SK-N-SH (cell line): ENCODE data around the gene ZBTB4. TPM values are rescaled to one million over a fixed set of nuclear protein-coding genes. Genes with fewer than 3 reads are reported as not detected.

ENCODE experiments used
- CTCF ChIA-PET: fragments of 300-600, 350-600 bp; formaldehyde crosslinking; extraction: SDS; loops from one replicate; lab custom pipeline; 2021; lab: Yijun Ruan, JAX
- POLR2A ChIA-PET: fragments of 350-600 bp; sonication (Branson Sonifier 250); formaldehyde crosslinking; extraction: SDS; loops from one replicate; lab custom pipeline; 2020; ENCODE audit warnings: antibody characterized with exemption, inconsistent platforms; lab: Yijun Ruan, JAX
- DNase-seq: peaks from one replicate; pipeline ENCODE4 v3.0.0; 2012
- H2AFZ ChIP-seq: fragments of 200-600 bp; sonication (generic); 2 replicates; pipeline ENCODE4 v1.8.1; 2016; ENCODE audit warnings: antibody characterized with exemption, mild to moderate bottlenecking, low read depth
- H3F3A ChIP-seq: fragments of 200-600 bp; sonication (generic); replicated peaks from 2 replicates; pipeline ENCODE3; 2016; ENCODE audit warnings: antibody characterized with exemption, mild to moderate bottlenecking; ENCODE audit not compliant: insufficient read depth
- H3K27ac ChIP-seq, 2 experiments: fragments of 200-500 bp in 1 of 2; fragments of 200-600 bp in 1 of 2; sonication (Bioruptor generic) in 1 of 2; sonication (generic), shearing (Covaris generic) in 1 of 2; 2 replicates each; pipeline versions ENCODE4 v1.5.1 to v1.6.1; 2014 to 2016; ENCODE audit warnings: low read depth in 2 of 2, inconsistent platforms in 1 of 2, low read length in 1 of 2, mild to moderate bottlenecking in 1 of 2, mixed read lengths in 1 of 2
- H3K27me3 ChIP-seq: fragments of 200-600 bp; sonication (generic), shearing (Covaris generic); 2 replicates; pipeline ENCODE4 v1.6.1; 2016; ENCODE audit warnings: mixed run types; ENCODE audit not compliant: insufficient read depth
- H3K36me3 ChIP-seq, 2 experiments: fragments of 200-500 bp in 1 of 2; fragments of 200-600 bp in 1 of 2; sonication (Bioruptor generic) in 1 of 2; sonication (generic) in 1 of 2; replicated peaks in 1 of 2; 2 replicates each; pipeline versions ENCODE3 to v1.5.1; 2014 to 2016; ENCODE audit warnings: low read length in 1 of 2, mild to moderate bottlenecking in 1 of 2; ENCODE audit not compliant: insufficient read depth in 2 of 2, control insufficient read depth in 1 of 2
- H3K4me1 ChIP-seq, 2 experiments: fragments of 200-500 bp in 1 of 2; fragments of 200-600 bp in 1 of 2; sonication (Bioruptor generic) in 1 of 2; sonication (generic), shearing (Covaris generic) in 1 of 2; 2 replicates each; pipeline versions ENCODE4 v1.5.1 to v1.6.1; 2014 to 2016; ENCODE audit warnings: low read depth in 1 of 2, low read length in 1 of 2, mixed run types in 1 of 2; ENCODE audit not compliant: insufficient read depth in 2 of 2, control insufficient read depth in 1 of 2
- H3K4me2 ChIP-seq: fragments of 200-600 bp; sonication (generic), shearing (Covaris generic); 2 replicates; pipeline ENCODE4 v1.6.1; 2017; ENCODE audit warnings: mixed run types
- H3K4me3 ChIP-seq, 2 experiments: fragments of 200-500 bp in 1 of 2; fragments of 200-600 bp in 1 of 2; sonication (Bioruptor generic) in 1 of 2; sonication (generic), shearing (Covaris generic) in 1 of 2; 2 replicates each; pipeline versions ENCODE4 v1.5.1 to v1.8.1; 2014 to 2016; ENCODE audit warnings: low read depth in 2 of 2, inconsistent platforms in 1 of 2, low read length in 1 of 2, mild to moderate bottlenecking in 1 of 2, mixed read lengths in 1 of 2, moderate library complexity in 1 of 2
- H3K79me2 ChIP-seq: fragments of 200-600 bp; sonication (generic); 2 replicates; pipeline ENCODE4 v1.8.1; 2017; ENCODE audit warnings: mild to moderate bottlenecking; ENCODE audit not compliant: insufficient read depth
- H3K9ac ChIP-seq: fragments of 200-600 bp; sonication (generic); 2 replicates; pipeline ENCODE4 v1.6.1; 2017; ENCODE audit warnings: mixed run types
- H3K9me2 ChIP-seq: fragments of 200-600 bp; sonication (generic); 2 replicates; pipeline ENCODE4 v1.6.1; 2017; ENCODE audit warnings: mixed run types
- H3K9me3 ChIP-seq: fragments of 200-600 bp; sonication (generic); 2 replicates; pipeline ENCODE4 v1.6.1; 2017; ENCODE audit warnings: mixed run types, mild to moderate bottlenecking, moderate library complexity
- H4K20me1 ChIP-seq: fragments of 200-600 bp; sonication (generic); 2 replicates; pipeline ENCODE4 v1.6.1; 2017; ENCODE audit warnings: mild to moderate bottlenecking, mixed run types; ENCODE audit not compliant: insufficient read depth
- CHD2 ChIP-seq: fragments of 150-350 bp; IDR thresholded peaks from 2 replicates; pipeline ENCODE4 v1.6.1; 2018; ENCODE audit warnings: low read length; ENCODE audit not compliant: partially characterized antibody
- EZH2phosphoT487 ChIP-seq: fragments of 200-600 bp; sonication (generic); IDR thresholded peaks from 2 replicates; pipeline ENCODE4 v1.6.1; 2017; ENCODE audit warnings: low read depth, mixed run types, mild to moderate bottlenecking, antibody characterized with exemption, moderate library complexity, borderline replicate concordance
- FOSL2 ChIP-seq: IDR thresholded peaks from 2 replicates; pipeline ENCODE4 v1.4.0; 2012; ENCODE audit warnings: low read depth, mild to moderate bottlenecking, moderate library complexity, borderline replicate concordance
- FOXM1 ChIP-seq: IDR thresholded peaks from 2 replicates; pipeline ENCODE4 v1.4.0; 2012; ENCODE audit warnings: low read depth, mild to moderate bottlenecking
- RAD21 ChIP-seq: IDR thresholded peaks from 2 replicates; pipeline ENCODE4 v1.6.1; 2012; ENCODE audit warnings: mild to moderate bottlenecking, low read length
- RFX5 ChIP-seq: IDR thresholded peaks from 2 replicates; pipeline ENCODE4 v1.6.1; 2012; ENCODE audit warnings: mild to moderate bottlenecking, improper control_type of control experiment, low read length
- TAF1 ChIP-seq: IDR thresholded peaks from 2 replicates; pipeline ENCODE4 v1.6.1; 2012; ENCODE audit warnings: low read depth, mild to moderate bottlenecking, low read length, moderate library complexity, borderline replicate concordance
- WGBS: methylation state at CpG from one replicate; pipeline ENCODE4 v1.1.6; 2017; ENCODE audit warnings: low lambda C conversion rate; 5-methylcytosine and 5-hydroxymethylcytosine counted together
- polyA plus RNA-seq, 3 experiments: library from polyadenylated mRNA; depleted of rRNA; stranded (reverse); fragments of >200 nt; gene quantifications; 2 replicates each; pipeline ENCODE4 v1.2.3, GENCODE V29; 2012
- TF ChIP-seq, protein P1 (sequence below): IDR thresholded peaks from 2 replicates; pipeline ENCODE4 v1.6.1; 2012; ENCODE audit warnings: mild to moderate bottlenecking, low read depth, low read length, moderate library complexity
- TF ChIP-seq, protein P2 (sequence below): IDR thresholded peaks from 2 replicates; pipeline ENCODE4 v1.4.0; 2012; ENCODE audit warnings: low read depth

Gene ZBTB4
- polyA plus RNA-seq, 1 of the 3 experiments (the other 2 are of a cell fraction) = 12.8 TPM

DNA sequence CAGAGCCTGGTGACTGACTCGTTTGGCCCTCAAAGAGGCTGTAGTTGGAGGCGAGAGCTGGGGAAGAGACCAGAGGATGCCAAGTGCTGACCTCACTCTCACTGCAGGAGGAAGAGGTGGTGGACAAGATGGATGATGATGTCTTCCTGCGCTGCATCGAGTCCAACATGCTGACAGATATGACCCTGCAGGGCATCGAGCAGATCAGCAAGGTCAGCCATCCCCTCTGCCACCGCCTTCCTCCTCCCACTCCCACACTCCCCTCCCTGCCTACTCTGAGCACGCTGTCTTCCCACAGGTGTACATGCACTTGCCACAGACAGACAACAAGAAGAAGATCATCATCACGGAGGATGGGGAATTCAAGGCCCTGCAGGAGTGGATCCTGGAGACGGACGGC lies 31.7 kb upstream of the ZBTB4 start (continued):
- TF ChIP-seq, protein P1, sequence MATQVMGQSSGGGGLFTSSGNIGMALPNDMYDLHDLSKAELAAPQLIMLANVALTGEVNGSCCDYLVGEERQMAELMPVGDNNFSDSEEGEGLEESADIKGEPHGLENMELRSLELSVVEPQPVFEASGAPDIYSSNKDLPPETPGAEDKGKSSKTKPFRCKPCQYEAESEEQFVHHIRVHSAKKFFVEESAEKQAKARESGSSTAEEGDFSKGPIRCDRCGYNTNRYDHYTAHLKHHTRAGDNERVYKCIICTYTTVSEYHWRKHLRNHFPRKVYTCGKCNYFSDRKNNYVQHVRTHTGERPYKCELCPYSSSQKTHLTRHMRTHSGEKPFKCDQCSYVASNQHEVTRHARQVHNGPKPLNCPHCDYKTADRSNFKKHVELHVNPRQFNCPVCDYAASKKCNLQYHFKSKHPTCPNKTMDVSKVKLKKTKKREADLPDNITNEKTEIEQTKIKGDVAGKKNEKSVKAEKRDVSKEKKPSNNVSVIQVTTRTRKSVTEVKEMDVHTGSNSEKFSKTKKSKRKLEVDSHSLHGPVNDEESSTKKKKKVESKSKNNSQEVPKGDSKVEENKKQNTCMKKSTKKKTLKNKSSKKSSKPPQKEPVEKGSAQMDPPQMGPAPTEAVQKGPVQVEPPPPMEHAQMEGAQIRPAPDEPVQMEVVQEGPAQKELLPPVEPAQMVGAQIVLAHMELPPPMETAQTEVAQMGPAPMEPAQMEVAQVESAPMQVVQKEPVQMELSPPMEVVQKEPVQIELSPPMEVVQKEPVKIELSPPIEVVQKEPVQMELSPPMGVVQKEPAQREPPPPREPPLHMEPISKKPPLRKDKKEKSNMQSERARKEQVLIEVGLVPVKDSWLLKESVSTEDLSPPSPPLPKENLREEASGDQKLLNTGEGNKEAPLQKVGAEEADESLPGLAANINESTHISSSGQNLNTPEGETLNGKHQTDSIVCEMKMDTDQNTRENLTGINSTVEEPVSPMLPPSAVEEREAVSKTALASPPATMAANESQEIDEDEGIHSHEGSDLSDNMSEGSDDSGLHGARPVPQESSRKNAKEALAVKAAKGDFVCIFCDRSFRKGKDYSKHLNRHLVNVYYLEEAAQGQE = no peak
- TF ChIP-seq EZH2phosphoT487 = no peak

DNA sequence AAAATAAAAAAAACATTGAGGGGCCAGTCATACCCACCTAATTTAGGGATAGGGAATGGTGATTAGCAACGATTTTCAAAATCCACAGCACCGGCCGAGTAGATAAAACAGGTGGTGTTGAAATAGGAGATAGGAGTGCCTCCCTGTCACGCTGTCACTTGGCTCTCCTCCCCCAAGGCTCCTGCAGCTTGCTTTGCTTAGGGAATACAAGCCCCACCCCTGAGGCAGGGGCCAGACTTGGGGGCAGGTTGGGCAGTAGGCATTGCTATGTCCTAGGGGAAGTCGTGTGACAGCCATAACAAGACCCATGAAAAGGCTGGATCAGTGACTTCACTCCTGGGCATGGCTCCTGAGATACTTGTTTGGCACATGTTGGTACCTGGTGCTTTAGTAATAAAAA lies 30.5 kb upstream of the ZBTB4 start:
- Histone ChIP-seq H3K27me3 (no peaks in the 10 kb centered on the region), H3K9me3 (no peaks in the 10 kb centered on the region), H3K4me1 (no peaks in the 10 kb centered on the region), H3K27ac (no peak overlapping the region), H3K9me2 (no peaks in the 10 kb centered on the region), H3K4me3 (no peak overlapping the region), H3K79me2 (no peaks in the 10 kb centered on the region), H3K9ac (no peak overlapping the region), H2AFZ (no peak overlapping the region), H3K36me3 (peaks cover 36 to 53% of the 10 kb centered on the region in 2 experiments), H3K4me2 (no peak overlapping the region), H4K20me1 (no peaks in the 10 kb centered on the region), H3F3A (peaks cover 18% of the 10 kb centered on the region)
- DNase-seq = no peak
- TF ChIP-seq CHD2 (no peak), RFX5 (no peak), FOXM1 (no peak), TAF1 (no peak), RAD21 (no peak), FOSL2 (no peak)
- TF ChIP-seq, protein P1 = no peak
- TF ChIP-seq, protein P2, sequence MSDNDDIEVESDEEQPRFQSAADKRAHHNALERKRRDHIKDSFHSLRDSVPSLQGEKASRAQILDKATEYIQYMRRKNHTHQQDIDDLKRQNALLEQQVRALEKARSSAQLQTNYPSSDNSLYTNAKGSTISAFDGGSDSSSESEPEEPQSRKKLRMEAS = no peak
- POLR2A ChIA-PET = no interaction called here
- WGBS = 87% methylated on average over 5 of the region's 5 CpGs
- CTCF ChIA-PET = interaction anchor here (11.6 kb wide), 1 partner anchor 49 kb away, joined by 236 read pairs; the partner anchor contains the start of genes SENP3 and TNFSF13
